Astrocyte (in vitro differentiated cells and primary cell): ENCODE data around the gene ANKRD23.

ENCODE experiments used
- CTCF ChIP-seq: IDR thresholded peaks from 2 replicates; pipeline ENCODE4 v1.5.1; 2011; ENCODE audit warnings: low read depth, mild to moderate bottlenecking, inconsistent platforms, low read length, moderate library complexity; ENCODE audit not compliant: insufficient read depth
- EZH2 ChIP-seq: IDR thresholded peaks from 2 replicates; pipeline ENCODE4 v1.6.1; 2012; ENCODE audit warnings: mild to moderate bottlenecking, low read length, inconsistent platforms; ENCODE audit not compliant: insufficient read depth

- TF ChIP-seq CTCF = no peak
- TF ChIP-seq EZH2 = no peak
Observed at GRCh38 chr2:96867756-96868554, 24.1 kb upstream of the ANKRD23 start.
